Activated CD4-positive, alpha-beta memory T cell treated with anti-CD3 and anti-CD28 coated beads, Interleukin-2, amount 10 ng/mL, durations not matched to agents 7 days and 5 days (primary cell): ENCODE measurements around the gene PPP4R1. TPM values are rescaled to one million over a fixed set of nuclear protein-coding genes. Genes with fewer than 3 reads are reported as not detected.

Experiments used
- CTCF ChIA-PET: fragments of 350-600 bp; sonication (Branson Sonifier 250); formaldehyde crosslinking; loops from one replicate; lab custom pipeline; 2021; ENCODE audit warnings: antibody characterized with exemption, inconsistent platforms; lab: Charles Lee
- POLR2A ChIA-PET: fragments of 350-600 bp; sonication (Branson Sonifier 250); formaldehyde crosslinking; loops from one replicate; lab custom pipeline; 2021; ENCODE audit warnings: antibody characterized with exemption; lab: Charles Lee
- DNase-seq: peaks from one replicate; pipeline ENCODE4 v3.0.0-alpha.2; 2020
- H3K27ac Mint-ChIP-seq: one replicate; pipeline ENCODE4 v1.8.0; 2021; ENCODE audit warnings: mild to moderate bottlenecking, mixed read lengths
- H3K27me3 Mint-ChIP-seq: one replicate; pipeline ENCODE4 v1.8.0; 2021; ENCODE audit warnings: mixed read lengths
- H3K36me3 Mint-ChIP-seq: one replicate; pipeline ENCODE4 v1.8.0; 2021; ENCODE audit warnings: low read depth, mixed read lengths
- H3K4me1 Mint-ChIP-seq: one replicate; pipeline ENCODE4 v1.8.0; 2021; ENCODE audit warnings: mixed read lengths
- H3K4me3 Mint-ChIP-seq: one replicate; pipeline ENCODE4 v1.8.0; 2021; ENCODE audit warnings: mild to moderate bottlenecking, mixed read lengths
- H3K9me3 Mint-ChIP-seq: one replicate; pipeline ENCODE4 v1.8.0; 2021; ENCODE audit warnings: mixed read lengths
- total RNA-seq, 2 experiments: library from RNA; stranded (reverse); gene quantifications; one replicate each; pipeline ENCODE4 v1.2.3, GENCODE V29; 2021

Gene PPP4R1
- total RNA-seq, 2 experiments from 2014 or later, result 54.0 to 59.7 TPM

DNA sequence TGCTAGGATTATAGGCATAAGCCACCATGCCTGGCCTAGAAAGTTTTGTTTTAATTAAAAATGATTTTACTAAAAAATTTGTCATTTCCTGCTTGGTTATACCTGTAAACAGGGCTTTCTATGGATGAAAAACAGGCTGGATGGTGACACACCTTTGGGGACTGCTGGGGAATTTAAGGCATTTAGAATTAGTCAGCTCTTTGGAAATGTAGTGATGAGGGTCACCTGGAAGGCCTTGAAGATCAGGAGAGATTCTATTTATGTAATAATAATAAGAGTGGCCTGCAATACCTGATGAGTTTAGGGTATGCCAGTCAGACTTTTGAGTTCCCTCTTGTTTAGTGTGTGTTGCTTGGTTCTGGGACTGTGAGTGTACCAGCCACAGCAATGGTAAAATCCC, 87.9 kb downstream of the PPP4R1 start:
- Mint-ChIP-seq H3K36me3 (peaks cover 68% of the 10 kb centered on the region), H3K27ac (no peak overlapping the region), H3K27me3 (no peaks in the 10 kb centered on the region), H3K4me3 (no peak overlapping the region), H3K4me1 (peaks cover 9% of the 10 kb centered on the region), H3K9me3 (peaks cover 8% of the 10 kb centered on the region)
- ChIA-PET POLR2A (no interaction called here), CTCF (no interaction called here)
- no peak for DNase-seq

- ChIA-PET POLR2A (no interaction called here), CTCF (no interaction called here)
- Mint-ChIP-seq H3K9me3 (peaks cover 6% of the 10 kb centered on the region), H3K36me3 (peaks cover 45% of the 10 kb centered on the region), H3K4me3 (no peak overlapping the region), H3K27me3 (no peaks in the 10 kb centered on the region), H3K4me1 (no peaks in the 10 kb centered on the region), H3K27ac (no peak overlapping the region)
- DNase-seq, result no peak
Observed at GRCh38 chr18:9522952-9523351, 91.4 kb downstream of the PPP4R1 start.

DNA sequence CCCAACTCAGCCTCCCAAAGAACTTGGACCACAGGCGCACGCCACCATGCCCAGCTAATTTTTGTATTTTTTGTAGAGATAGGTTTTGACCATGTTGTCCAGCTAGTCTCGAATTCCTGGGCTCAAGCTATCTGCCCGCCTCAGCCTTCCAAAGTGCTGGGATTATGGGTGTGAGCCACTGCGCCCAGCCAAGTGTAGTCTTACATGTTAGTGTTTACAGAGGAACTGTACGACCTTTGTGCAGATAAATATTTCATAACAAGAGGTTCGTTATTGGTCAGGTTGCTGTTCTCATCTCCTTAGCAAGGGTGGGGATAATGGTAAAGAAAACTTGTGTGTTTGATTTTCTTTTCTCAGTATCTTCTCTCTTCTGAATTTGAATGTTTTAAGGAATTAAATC, 92.6 kb downstream of the PPP4R1 start:
- POLR2A ChIA-PET, result no interaction called here
- Mint-ChIP-seq H3K27ac (no peak overlapping the region), H3K4me3 (no peak overlapping the region), H3K4me1 (no peaks in the 10 kb centered on the region), H3K36me3 (peaks cover 37% of the 10 kb centered on the region), H3K9me3 (no peaks in the 10 kb centered on the region), H3K27me3 (no peaks in the 10 kb centered on the region)
- CTCF ChIA-PET, result no interaction called here
- no peak for DNase-seq

- CTCF ChIA-PET, result no interaction called here
- no peak overlapping the region for H3K4me3 Mint-ChIP-seq
- H3K9me3 Mint-ChIP-seq, result no peaks in the 10 kb centered on the region
- POLR2A ChIA-PET, result no interaction called here
- H3K36me3 Mint-ChIP-seq, result peaks cover 34% of the 10 kb centered on the region
- peaks cover 3% of the 10 kb centered on the region for H3K4me1 Mint-ChIP-seq
- DNase-seq, result no peak
- H3K27me3 Mint-ChIP-seq, result no peaks in the 10 kb centered on the region
- H3K27ac Mint-ChIP-seq, result no peak overlapping the region
Observed at GRCh38 chr18:9520666-9521065, 93.7 kb downstream of the PPP4R1 start.

- POLR2A ChIA-PET, result no interaction called here
- peaks cover 3% of the 10 kb centered on the region for H3K4me1 Mint-ChIP-seq
- no peak overlapping the region for H3K27ac Mint-ChIP-seq
- CTCF ChIA-PET, result no interaction called here
- no peaks in the 10 kb centered on the region for H3K27me3 Mint-ChIP-seq
- no peaks in the 10 kb centered on the region for H3K9me3 Mint-ChIP-seq
- peaks cover 29% of the 10 kb centered on the region for H3K36me3 Mint-ChIP-seq
- H3K4me3 Mint-ChIP-seq, result no peak overlapping the region
- no peak for DNase-seq
Observed at GRCh38 chr18:9519399-9519798, 95.0 kb downstream of the PPP4R1 start.

DNA sequence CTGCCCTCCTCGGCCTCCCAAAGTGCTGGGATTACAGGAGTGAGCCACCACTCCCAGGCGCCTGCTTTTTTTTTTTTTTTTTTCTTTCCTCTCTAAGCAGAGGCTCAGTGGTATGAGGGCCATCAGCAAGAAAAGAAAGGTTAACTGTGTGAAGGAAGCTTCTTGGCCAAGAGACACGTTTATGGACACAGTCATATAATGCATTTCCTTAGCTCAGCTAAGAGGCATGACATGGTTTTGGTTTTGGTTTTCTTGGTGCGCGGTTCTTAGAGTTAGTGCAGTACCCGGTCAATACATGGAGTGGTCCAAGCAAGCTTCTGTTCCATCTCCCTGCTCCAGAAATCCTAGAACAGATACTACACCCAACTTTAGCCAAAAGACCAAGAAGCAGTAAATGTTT, 96.5 kb downstream of the PPP4R1 start:
- POLR2A ChIA-PET, result no interaction called here
- no peak for DNase-seq
- Mint-ChIP-seq H3K36me3 (peaks cover 19% of the 10 kb centered on the region), H3K9me3 (no peaks in the 10 kb centered on the region), H3K4me1 (peaks cover 3% of the 10 kb centered on the region), H3K4me3 (no peak overlapping the region), H3K27me3 (no peaks in the 10 kb centered on the region), H3K27ac (no peak overlapping the region)
- CTCF ChIA-PET, result interaction anchor here (0.6 to 1.7 kb wide), 11 partner anchors 9 to 497 kb away, joined by 3 to 7 read pairs (median 4); no protein-coding TSS in a partner anchor

DNA sequence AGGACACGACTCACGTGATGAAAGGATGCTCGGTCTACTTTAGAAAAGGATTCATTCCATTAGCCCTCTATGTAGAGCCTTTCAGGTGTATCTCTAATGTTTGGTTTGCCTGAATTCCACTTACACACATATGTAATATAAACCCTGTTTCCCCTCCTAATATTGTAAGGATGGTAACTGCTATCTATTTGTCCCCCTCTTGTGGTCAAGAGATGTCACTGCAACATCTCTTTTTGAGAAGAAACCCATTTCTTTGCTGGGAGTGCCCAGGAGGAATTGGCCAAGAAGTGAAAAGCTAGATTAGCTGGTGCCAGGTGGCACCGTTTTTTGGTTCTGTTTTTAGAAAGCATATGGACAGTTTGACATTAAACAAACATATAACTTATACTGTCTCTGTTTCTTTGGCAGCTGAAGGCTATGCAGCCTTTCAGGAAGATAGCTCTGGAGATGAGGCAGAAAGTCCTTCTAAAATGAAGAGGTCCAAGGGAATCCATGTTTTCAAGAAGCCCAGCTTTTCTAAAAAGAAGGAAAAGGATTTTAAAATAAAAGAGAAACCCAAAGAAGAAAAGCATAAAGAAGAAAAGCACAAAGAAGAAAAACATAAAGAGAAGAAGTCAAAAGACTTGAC, 97.8 kb downstream of the PPP4R1 start:
- peaks cover 13% of the 10 kb centered on the region for H3K36me3 Mint-ChIP-seq
- DNase-seq, result no peak
- no peaks in the 10 kb centered on the region for H3K9me3 Mint-ChIP-seq
- POLR2A ChIA-PET, result no interaction called here
- H3K4me3 Mint-ChIP-seq, result no peak overlapping the region
- H3K27me3 Mint-ChIP-seq, result no peaks in the 10 kb centered on the region
- no peak overlapping the region for H3K27ac Mint-ChIP-seq
- CTCF ChIA-PET, result interaction anchor here (0.6 to 2.3 kb wide), 16 partner anchors 9 to 916 kb away, joined by 3 to 7 read pairs (median 4); no protein-coding TSS in a partner anchor
- peaks cover 3% of the 10 kb centered on the region for H3K4me1 Mint-ChIP-seq

DNA sequence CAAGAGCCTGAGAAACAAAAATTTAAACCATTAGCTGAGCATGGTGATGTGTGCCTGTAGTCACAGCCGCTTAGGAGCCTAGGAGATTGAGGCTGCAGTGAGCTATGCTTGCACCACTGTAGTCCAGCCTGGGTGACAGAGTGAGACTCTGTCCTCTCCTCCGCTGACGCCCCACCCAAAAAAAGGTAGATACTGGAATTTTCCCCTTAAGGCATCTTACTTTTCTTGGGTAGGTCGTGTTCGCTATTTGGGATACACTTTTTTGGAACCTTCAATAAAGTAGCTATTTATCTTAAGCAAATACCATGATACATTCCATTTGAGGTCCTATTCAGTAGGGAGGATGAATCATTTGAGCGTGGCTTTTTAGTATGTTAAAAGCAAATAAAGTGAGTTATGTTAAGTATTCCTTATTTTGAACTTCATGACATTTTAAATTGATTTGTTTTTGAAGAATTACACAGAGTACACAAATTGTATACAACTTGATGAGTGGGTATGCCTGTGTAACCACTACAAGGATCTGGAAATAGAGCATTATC, 100.3 kb downstream of the PPP4R1 start:
- no peak for DNase-seq
- H3K27ac Mint-ChIP-seq, result no peak overlapping the region
- H3K27me3 Mint-ChIP-seq, result no peaks in the 10 kb centered on the region
- POLR2A ChIA-PET, result interaction anchor here (1.6 kb wide), 1 partner anchor 39 kb away, joined by 4 read pairs; the partner anchor contains the start of gene RALBP1
- no peaks in the 10 kb centered on the region for H3K9me3 Mint-ChIP-seq
- CTCF ChIA-PET, result interaction anchor here (0.6 kb wide), 1 partner anchor 178 kb away, joined by 3 read pairs; no protein-coding TSS in a partner anchor
- no peak overlapping the region for H3K4me3 Mint-ChIP-seq
- H3K4me1 Mint-ChIP-seq, result peaks cover 3% of the 10 kb centered on the region
- peaks cover 10% of the 10 kb centered on the region for H3K36me3 Mint-ChIP-seq

DNA sequence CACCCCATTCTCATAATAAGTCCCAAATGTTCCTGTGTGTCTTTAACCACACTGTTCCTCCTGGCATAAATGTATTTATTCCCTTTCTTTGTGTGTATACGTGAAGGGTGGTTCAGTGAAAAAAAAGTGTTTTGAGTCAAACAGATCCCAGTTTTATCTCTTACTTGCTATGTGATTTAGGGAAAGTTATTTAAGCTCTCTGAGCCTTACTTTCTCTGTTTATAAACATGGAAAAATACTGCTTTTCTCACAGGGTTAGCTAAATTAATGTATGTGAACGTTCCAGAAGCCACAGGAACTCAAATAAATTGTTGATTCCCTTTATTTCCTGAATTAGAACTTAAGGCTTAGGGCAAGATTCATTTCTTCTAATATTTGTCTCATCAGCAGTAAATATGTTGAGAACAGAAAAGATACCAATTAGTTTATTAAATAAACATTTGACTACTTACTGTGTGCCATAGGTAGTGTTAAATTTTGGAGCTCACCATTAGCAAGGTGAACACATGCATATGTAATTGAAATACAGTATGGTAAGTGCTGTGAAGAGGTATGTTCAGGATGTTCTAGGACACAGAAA, 105.8 kb downstream of the PPP4R1 start:
- POLR2A ChIA-PET, result no interaction called here
- H3K36me3 Mint-ChIP-seq, result peaks cover 12% of the 10 kb centered on the region
- H3K9me3 Mint-ChIP-seq, result no peaks in the 10 kb centered on the region
- H3K27ac Mint-ChIP-seq, result no peak overlapping the region
- no peaks in the 10 kb centered on the region for H3K4me1 Mint-ChIP-seq
- no peak for DNase-seq
- no peak overlapping the region for H3K4me3 Mint-ChIP-seq
- CTCF ChIA-PET, result interaction anchor here (1.1 kb wide), 1 partner anchor 9 kb away, joined by 4 read pairs; no protein-coding TSS in a partner anchor
- no peaks in the 10 kb centered on the region for H3K27me3 Mint-ChIP-seq

DNA sequence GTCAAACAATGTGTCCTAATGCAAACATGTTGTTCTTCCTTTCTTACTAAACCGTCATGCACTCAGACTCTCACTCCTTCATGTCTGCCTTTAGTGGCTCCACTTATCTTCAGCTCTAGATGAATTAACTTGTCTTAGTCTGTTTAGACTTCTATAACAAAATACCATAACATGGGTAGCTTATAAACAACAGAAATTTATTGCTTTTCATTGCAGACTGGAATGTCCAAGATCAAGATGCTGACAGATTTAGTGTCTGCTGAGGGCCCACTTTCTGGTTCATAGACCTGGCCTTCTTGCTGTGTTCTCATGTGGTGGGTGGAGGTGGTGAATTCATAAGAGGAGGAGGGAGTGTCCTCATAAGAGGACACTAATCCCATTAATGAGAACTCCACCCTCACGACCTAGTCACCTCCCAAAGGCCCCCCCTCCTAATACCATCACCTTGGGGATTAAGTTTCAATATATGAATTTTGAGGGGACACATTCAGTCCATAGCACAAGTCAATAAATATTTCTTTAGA, 106.7 kb downstream of the PPP4R1 start:
- ChIA-PET CTCF (no interaction called here), POLR2A (no interaction called here)
- Mint-ChIP-seq H3K4me1 (no peaks in the 10 kb centered on the region), H3K36me3 (peaks cover 17% of the 10 kb centered on the region), H3K9me3 (peaks cover 7% of the 10 kb centered on the region), H3K4me3 (no peak overlapping the region), H3K27ac (no peak overlapping the region), H3K27me3 (no peaks in the 10 kb centered on the region)
- no peak for DNase-seq

DNA sequence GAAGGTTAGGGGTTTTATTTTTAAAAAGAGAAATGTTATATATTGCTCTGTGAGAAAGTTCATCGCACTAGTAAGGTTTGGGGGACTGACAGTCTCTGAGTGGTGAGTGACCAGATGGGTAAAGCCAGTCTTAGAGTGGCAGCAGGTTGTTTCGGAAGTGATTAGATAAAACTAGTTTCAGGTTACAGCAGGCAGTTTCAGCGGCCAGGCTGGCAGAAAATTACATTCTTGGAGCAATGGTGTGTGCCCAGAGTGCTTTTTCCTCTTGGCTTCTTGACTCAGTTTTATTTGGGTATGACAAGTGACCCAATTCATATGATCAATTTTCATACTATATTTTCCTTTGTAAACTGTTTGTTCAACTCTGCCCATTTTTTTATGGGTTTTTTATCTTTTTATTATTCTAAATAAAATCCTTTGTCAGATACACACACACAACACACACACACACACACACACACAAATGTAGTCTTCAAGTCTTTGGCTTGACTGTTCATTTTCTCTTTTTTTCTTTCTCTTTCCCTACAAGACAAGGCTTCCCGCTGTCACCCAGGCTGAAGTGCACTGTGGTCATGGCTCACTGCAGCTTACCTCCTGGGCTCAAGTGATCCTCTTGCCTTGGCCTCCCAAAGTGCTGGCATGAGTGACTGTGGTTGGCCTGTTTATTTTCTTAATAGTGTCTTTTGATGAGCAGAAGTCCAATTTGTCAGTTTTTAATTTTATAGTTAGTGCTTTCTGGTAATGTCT, 108.1 kb downstream of the PPP4R1 start:
- CTCF ChIA-PET, result interaction anchor here (0.8 to 0.9 kb wide), 2 partner anchors 9 to 12 kb away, joined by 4 to 5 read pairs; no protein-coding TSS in a partner anchor
- Mint-ChIP-seq H3K4me1 (no peaks in the 10 kb centered on the region), H3K9me3 (peaks cover 7% of the 10 kb centered on the region), H3K4me3 (no peak overlapping the region), H3K27ac (no peak overlapping the region), H3K27me3 (no peaks in the 10 kb centered on the region), H3K36me3 (peaks cover 27% of the 10 kb centered on the region)
- no peak for DNase-seq
- POLR2A ChIA-PET, result no interaction called here
